K562 (cell line): Measurements from ENCODE around the gene PRPF18. TPM values are rescaled to one million over a fixed set of nuclear protein-coding genes. Genes with fewer than 3 reads are reported as not detected.

ENCODE experiments used
- ATAC-seq: fragments of 200-7000 bp; cut with Tn5 transposase; 3 replicates; pipeline ENCODE4 v1.9.1; 2020; ENCODE audit warnings: moderate library complexity
- BruUV-seq: library from RNA; stranded (reverse); fragments of 400-500 nt; replicated peaks from 2 replicates; lab custom pipeline; 2021; lab: Mats Ljungman, UMichigan
- CTCF ChIA-PET: fragments of 300-600 bp; formaldehyde crosslinking; extraction: SDS; loops from one replicate; lab custom pipeline; 2021; ENCODE audit warnings: low intra/inter-chr PET ratio; lab: Yijun Ruan, JAX
- POLR2A ChIA-PET: fragments of 300-600, 350-650 bp; sonication (Branson Sonifier 250); formaldehyde crosslinking; extraction: SDS; loops from one replicate; lab custom pipeline; 2021; ENCODE audit warnings: antibody characterized with exemption, inconsistent platforms; lab: Yijun Ruan, JAX
- DNase-seq, 4 experiments: peaks; one replicate each; pipeline versions ENCODE4 v3.0.0 to v3.0.0-alpha.2; 2011 to 2018; ENCODE audit warnings: low spot score in 3 of 4, mixed read lengths in 3 of 4; ENCODE audit errors: extremely low read depth in 1 of 4
- FAIRE-seq: peaks from 2 replicates; lab custom pipeline; 2011; peaks lifted over from hg19 to GRCh38; lab: Jason Lieb, UNC
- H2AFZ ChIP-seq: 2 replicates; pipeline ENCODE4 v1.6.0; 2011; ENCODE audit warnings: low read depth, low read length, control low read depth, inconsistent platforms
- H3K27ac ChIP-seq: fragments of 200-600 bp; 3 replicates; pipeline ENCODE4 v1.8.0; 2011; ENCODE audit warnings: low read depth, mild to moderate bottlenecking, control low read depth, inconsistent platforms, low read length, moderate library complexity, mixed read lengths; ENCODE audit errors: extremely low read depth
- H3K27me3 ChIP-seq, 2 experiments: fragments of 300-600 bp in 1 of 2; 2 replicates in 1 of 2; 3 replicates in 1 of 2; pipeline versions ENCODE4 v1.6.0 to v1.8.0; 2011; ENCODE audit warnings: inconsistent platforms in 2 of 2, low read length in 2 of 2, mild to moderate bottlenecking in 1 of 2, mixed read lengths in 1 of 2, moderate library complexity in 1 of 2; ENCODE audit not compliant: control insufficient read depth in 2 of 2, insufficient read depth in 2 of 2
- H3K36me3 ChIP-seq: fragments of 300-600 bp; 3 replicates; pipeline ENCODE4 v1.8.0; 2011; ENCODE audit warnings: mild to moderate bottlenecking, low read length, inconsistent platforms; ENCODE audit not compliant: control insufficient read depth, insufficient read depth
- H3K4me1 ChIP-seq, 2 experiments: fragments of 200-600 bp in 1 of 2; replicated peaks in 1 of 2; 2 replicates in 1 of 2; 3 replicates in 1 of 2; pipeline versions ENCODE4 v1.5.1 to v1.8.0; 2011; ENCODE audit warnings: inconsistent platforms in 2 of 2, low read length in 2 of 2, mild to moderate bottlenecking in 1 of 2, mixed read lengths in 1 of 2, moderate library complexity in 1 of 2; ENCODE audit not compliant: control insufficient read depth in 2 of 2, insufficient read depth in 2 of 2
- H3K4me2 ChIP-seq: 2 replicates; pipeline ENCODE4 v1.6.1; 2011; ENCODE audit warnings: low read length, control low read depth, inconsistent platforms, mixed read lengths; ENCODE audit not compliant: insufficient read depth
- H3K4me3 ChIP-seq: fragments of 200-600 bp; sonication (generic), shearing (Covaris generic); 2 replicates; pipeline ENCODE4 v1.5.1; 2016; ENCODE audit warnings: control low read depth, inconsistent platforms
- H3K79me2 ChIP-seq: fragments of 200-600 bp; 3 replicates; pipeline ENCODE4 v1.8.0; 2011; ENCODE audit warnings: low read length, inconsistent platforms; ENCODE audit not compliant: control insufficient read depth, insufficient read depth
- H3K9ac ChIP-seq, 2 experiments: 2 replicates each; pipeline versions ENCODE4 v1.6.0 to v1.6.1; 2011; ENCODE audit warnings: low read depth in 2 of 2, low read length in 2 of 2, control low read depth in 1 of 2, inconsistent platforms in 1 of 2, mild to moderate bottlenecking in 1 of 2, mixed read lengths in 1 of 2; ENCODE audit not compliant: insufficient read depth in 1 of 2
- H3K9me1 ChIP-seq: one replicate; pipeline ENCODE4 v1.6.0; 2011; ENCODE audit warnings: inconsistent platforms, mild to moderate bottlenecking, low read length, moderate library complexity; ENCODE audit not compliant: control insufficient read depth, insufficient read depth
- H3K9me3 ChIP-seq: replicated peaks from 2 replicates; pipeline ENCODE4 v1.5.1; 2011; ENCODE audit warnings: low read depth, low read length, inconsistent platforms; ENCODE audit not compliant: control insufficient read depth, insufficient read depth
- H4K20me1 ChIP-seq: replicated peaks from 2 replicates; pipeline ENCODE4 v1.6.1; 2011; ENCODE audit warnings: low read length, inconsistent platforms, mixed read lengths; ENCODE audit not compliant: control insufficient read depth, insufficient read depth
- CBFA2T3 ChIP-seq: fragments of 450-650 bp; IDR thresholded peaks from 2 replicates; pipeline ENCODE4 v1.6.1; 2017
- CHD2 ChIP-seq: IDR thresholded peaks from 2 replicates; pipeline ENCODE4 v1.6.1; 2011; ENCODE audit warnings: low read depth, low read length
- HDAC2 ChIP-seq: fragments of 450-650 bp; IDR thresholded peaks from 2 replicates; pipeline ENCODE4 v1.6.1; 2016; ENCODE audit warnings: mild to moderate bottlenecking
- MAZ ChIP-seq, 2 experiments: fragments of 450-650 bp in 1 of 2; sonication (generic) in 1 of 2; formaldehyde crosslinking; IDR thresholded peaks in 1 of 2; conservative IDR thresholded peaks in 1 of 2; 2 replicates each; pipeline versions ENCODE4 v1.4.0 to v1.5.0; 2020; ENCODE audit warnings: mild to moderate bottlenecking in 1 of 2, missing genetic modification reagents in 1 of 2
- MYNN ChIP-seq, 2 experiments: sonication (generic); formaldehyde crosslinking in 1 of 2; IDR thresholded peaks; 2 replicates each; pipeline versions ENCODE4 v1.5.0 to v1.6.1; 2016 to 2020; ENCODE audit warnings: antibody characterized with exemption in 1 of 2, missing genetic modification reagents in 1 of 2
- RFX1 ChIP-seq: fragments of 450-650 bp; IDR thresholded peaks from 2 replicates; pipeline ENCODE4 v1.6.1; 2016; ENCODE audit warnings: mild to moderate bottlenecking, moderate library complexity
- THRA ChIP-seq: fragments of 450-650 bp; IDR thresholded peaks from 2 replicates; pipeline ENCODE4 v1.6.1; 2017; ENCODE audit warnings: mild to moderate bottlenecking, moderate library complexity
- ZFPM2 ChIP-seq: fragments of 250-450 bp; sonication (Bioruptor Pico); IDR thresholded peaks from 2 replicates; pipeline ENCODE4 v1.5.1; 2022; ENCODE audit warnings: mild to moderate bottlenecking
- ZNF324 ChIP-seq: fragments of 250-450 bp; sonication (Bioruptor Pico); IDR thresholded peaks from 2 replicates; pipeline ENCODE4 v1.4.0; 2020; ENCODE audit warnings: mild to moderate bottlenecking
- ZNF395 ChIP-seq: fragments of 200-800 bp; sonication (Bioruptor generic); IDR thresholded peaks from 2 replicates; pipeline ENCODE4 v1.6.1; 2017; ENCODE audit warnings: missing genetic modification characterization, missing compliant biosample characterization
- ZNF609 ChIP-seq: sonication (generic); formaldehyde crosslinking; IDR thresholded peaks from 2 replicates; pipeline ENCODE4 v1.8.1; 2023; ENCODE audit warnings: missing genetic modification reagents, mild to moderate bottlenecking, borderline replicate concordance
- WGBS: fragments of 100-300 bp; shearing (Covaris generic); methylation state at CpG from one replicate; pipeline ENCODE4 v1.1.6; 2016; ENCODE audit warnings: low coverage, mixed read lengths; ENCODE audit not compliant: insufficient coverage; ENCODE audit errors: missing lambda C conversion rate; 5-methylcytosine and 5-hydroxymethylcytosine counted together
- in situ Hi-C: fragments of 300-500 bp; cut with MboI; formaldehyde crosslinking; loops from 4 replicates; pipeline ENCODE4 v1.15.0; 2018; ENCODE audit warnings: inconsistent platforms, mixed read lengths
- intact Hi-C: fragments of 100-400 bp; cut with micrococcal nuclease; formaldehyde crosslinking; loops from 2 replicates; pipeline ENCODE4 v1.14.2; 2022
- polyA plus RNA-seq, 8 experiments: library from polyadenylated mRNA; depleted of rRNA in 4 of 8; stranded (reverse) in 5 of 8; unstranded in 3 of 8; fragments of >200 nt; fragmentation: Nextera tagmentation in 2 of 8; fragmentation: Illumina TruSeq in 1 of 8; extraction: Ambion mirVana in 2 of 8; extraction: Trizol in 1 of 8; gene quantifications; 2 replicates each; pipeline versions ENCODE4 v1.2.1 to v1.2.3, GENCODE V29; 2011 to 2014; ENCODE audit warnings: inconsistent platforms in 1 of 8, missing spikeins in 1 of 8
- total RNA-seq, 7 experiments: library from RNA; depleted of rRNA in 6 of 7; stranded (reverse); fragments of >200 nt in 6 of 7; fragmentation: Illumina TruSeq in 2 of 7; extraction: Trizol in 2 of 7; gene quantifications; 2 replicates each; pipeline versions ENCODE4 v1.2.1 to v1.2.3, GENCODE V29; 2011 to 2021; ENCODE audit warnings: low replicate concordance in 1 of 7

Gene PRPF18
- total and polyA plus RNA-seq, 9 of the 15 experiments (the other 6 are each of a cell fraction or from before 2014, with no cell fraction given) = 14.0 to 30.6 (median 23.1) TPM

- no peaks in the 10 kb centered on the region for H3K9me3 ChIP-seq
- no TSS peak for BruUV-seq
- CTCF ChIA-PET = no interaction called here
- WGBS = 86% methylated on average over 7 of the region's 7 CpGs
- H3K4me2 ChIP-seq = no peak overlapping the region
- peak in 1 of 4 experiments; percentile 20 for DNase-seq
- no peaks in the 10 kb centered on the region for H3K9me1 ChIP-seq
- no peaks in the 10 kb centered on the region for H3K79me2 ChIP-seq
- H3K9ac ChIP-seq = no peak overlapping the region
- TF ChIP-seq HDAC2 (no peak), CBFA2T3 (no peak), ZNF324 (CRISPR knock-in tag) (no peak), ZNF609 (CRISPR knock-in tag) (no peak), ZNF395 (no peak), MAZ (CRISPR knock-in tag; conservative IDR thresholded peaks at IDR 0.05 in 1 of 2, IDR thresholded peaks at IDR 0.05 in 1 of 2) (no peak), ZFPM2 (CRISPR knock-in tag) (no peak), MYNN (IDR thresholded peaks at IDR 0.05) (peak; percentile 71; the same call in 1 of the 2 replicates), MYNN (CRISPR knock-in tag; IDR thresholded peaks at IDR 0.05) (no peak), RFX1 (peak; percentile 76), CHD2 (no peak), THRA (no peak)
- ATAC-seq = no peak
- no peaks in the 10 kb centered on the region for H3K4me1 ChIP-seq
- no peak for FAIRE-seq
- no peak overlapping the region for H3K27ac ChIP-seq
- H3K36me3 ChIP-seq = peaks cover 9% of the 10 kb centered on the region; the same call in 2 of the 3 replicates
- H4K20me1 ChIP-seq = no peaks in the 10 kb centered on the region
- intact Hi-C loops = no loop called here
- POLR2A ChIA-PET = interaction anchor here (1.7 kb wide), 1 partner anchor 13 kb away, joined by 5 read pairs; no protein-coding TSS in a partner anchor
- no peaks in the 10 kb centered on the region for H3K27me3 ChIP-seq
- in situ Hi-C loops = no loop called here
- H3K4me3 ChIP-seq = no peak overlapping the region
- H2AFZ ChIP-seq = no peak overlapping the region
These were observed 46.9 kb downstream of the PRPF18 start for GRCh38 chr10:13633689-13634088.
